ENCODE data around the gene BMS1. TPM values are rescaled to one million over a fixed set of nuclear protein-coding genes. Genes with fewer than 3 reads are reported as not detected.

Gene BMS1
- total RNA-seq, 4 donors from 2014 or later = 11.6 to 14.9 (median 14.2) TPM

DNA sequence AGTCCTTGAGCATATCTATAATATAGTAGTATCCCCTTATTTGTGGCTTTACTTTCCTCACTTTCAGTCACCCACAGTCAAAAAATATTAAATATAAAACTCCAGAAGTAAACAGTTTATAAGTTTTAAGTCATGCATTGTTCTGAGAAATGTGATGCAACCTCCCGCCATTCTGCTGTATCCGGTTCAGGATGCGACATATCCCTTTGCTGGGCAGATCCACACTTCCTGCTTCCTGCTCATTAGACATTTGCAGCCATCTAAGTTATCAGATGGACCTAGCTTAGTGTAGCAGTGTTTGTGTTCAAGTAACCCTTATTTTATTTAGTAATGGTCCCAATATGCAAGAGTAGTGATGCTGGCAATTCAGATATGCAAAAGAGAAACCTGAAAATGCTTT is 38.9 kb upstream of the BMS1 start:
- H3K4me3 ChIP-seq = no peak overlapping the region
- 84 to 96% methylated on average over 3 of the region's 3 CpGs for whole genome bisulfite sequencing, 2 donors
- H3K36me3 ChIP-seq = no peaks in the 10 kb centered on the region
- no peak overlapping the region for H3K27ac ChIP-seq
- no peak for DNase-seq (ENCODE audit: low spot score in 2 of 2)
- peaks cover 0 to 8% of the 10 kb centered on the region in 2 donors for H3K27me3 ChIP-seq
- peaks cover 0 to 22% (median 0%) of the 10 kb centered on the region in 4 donors for H3K9me3 ChIP-seq
- no peak for TF ChIP-seq POLR2A (IDR thresholded peaks at IDR 0.05)
- no peak for TF ChIP-seq EP300 (IDR thresholded peaks at IDR 0.05)
- TF ChIP-seq, protein P1, sequence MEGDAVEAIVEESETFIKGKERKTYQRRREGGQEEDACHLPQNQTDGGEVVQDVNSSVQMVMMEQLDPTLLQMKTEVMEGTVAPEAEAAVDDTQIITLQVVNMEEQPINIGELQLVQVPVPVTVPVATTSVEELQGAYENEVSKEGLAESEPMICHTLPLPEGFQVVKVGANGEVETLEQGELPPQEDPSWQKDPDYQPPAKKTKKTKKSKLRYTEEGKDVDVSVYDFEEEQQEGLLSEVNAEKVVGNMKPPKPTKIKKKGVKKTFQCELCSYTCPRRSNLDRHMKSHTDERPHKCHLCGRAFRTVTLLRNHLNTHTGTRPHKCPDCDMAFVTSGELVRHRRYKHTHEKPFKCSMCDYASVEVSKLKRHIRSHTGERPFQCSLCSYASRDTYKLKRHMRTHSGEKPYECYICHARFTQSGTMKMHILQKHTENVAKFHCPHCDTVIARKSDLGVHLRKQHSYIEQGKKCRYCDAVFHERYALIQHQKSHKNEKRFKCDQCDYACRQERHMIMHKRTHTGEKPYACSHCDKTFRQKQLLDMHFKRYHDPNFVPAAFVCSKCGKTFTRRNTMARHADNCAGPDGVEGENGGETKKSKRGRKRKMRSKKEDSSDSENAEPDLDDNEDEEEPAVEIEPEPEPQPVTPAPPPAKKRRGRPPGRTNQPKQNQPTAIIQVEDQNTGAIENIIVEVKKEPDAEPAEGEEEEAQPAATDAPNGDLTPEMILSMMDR (IDR thresholded peaks at IDR 0.05) = no peak
- no peaks in the 10 kb centered on the region for H3K4me1 ChIP-seq

DNA sequence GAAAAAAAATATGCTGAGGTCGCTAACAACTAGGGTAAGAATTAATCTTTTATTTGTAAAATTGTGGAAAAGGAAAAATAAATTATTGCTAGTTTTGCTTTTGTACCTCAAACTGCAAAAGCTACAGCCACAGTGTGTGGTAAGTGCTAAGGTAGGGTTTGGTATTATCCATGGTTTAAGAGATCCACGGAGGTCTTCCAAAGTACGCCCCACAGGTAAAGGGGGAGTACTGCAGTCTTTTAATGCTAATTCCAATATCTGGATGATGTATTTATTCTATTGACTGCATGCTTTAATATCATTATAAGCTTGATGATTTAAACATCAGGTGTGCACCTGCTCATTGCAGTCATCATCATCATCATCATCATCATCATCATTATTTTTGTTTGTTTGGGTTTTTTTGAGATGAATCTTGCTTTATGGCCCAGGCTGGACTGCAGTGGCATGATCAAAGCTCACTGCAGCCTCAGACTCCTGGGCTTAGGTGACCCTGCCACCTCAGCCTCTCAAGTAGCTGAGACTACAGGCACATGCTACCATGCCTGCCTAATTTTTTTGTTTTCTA is 38.4 kb upstream of the BMS1 start:
- peaks cover 0 to 12% of the 10 kb centered on the region in 2 donors for H3K27me3 ChIP-seq

DNA sequence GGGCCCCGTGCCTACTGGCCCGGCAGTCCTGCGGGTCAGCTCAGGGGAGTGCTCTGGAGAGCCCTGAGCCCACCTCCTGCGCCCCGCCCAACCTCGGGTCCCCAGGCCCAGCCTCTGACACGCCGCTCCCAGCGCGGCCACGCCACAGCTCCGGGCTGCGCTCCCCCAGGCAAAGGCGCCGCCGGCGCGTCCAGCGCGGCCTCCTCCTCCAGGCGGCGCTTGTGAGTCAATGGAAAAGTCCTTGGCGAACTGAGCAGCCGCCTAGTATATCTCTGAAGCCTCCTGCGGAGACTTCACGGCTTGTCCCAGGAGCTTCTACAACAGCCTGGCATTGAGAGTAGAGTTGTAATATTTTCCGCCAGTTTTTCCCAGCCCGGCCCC is 29.5 kb upstream of the BMS1 start:
- Histone ChIP-seq H3K4me3 (peak overlapping the region; percentile 40 to 59 (median 51)), H3K27me3 (peaks cover 0 to 71% of the 10 kb centered on the region in 2 donors), H3K4me1 (peaks cover 0 to 32% (median 16%) of the 10 kb centered on the region in 4 donors), H3K27ac (no peak overlapping the region), H3K9me3 (no peaks in the 10 kb centered on the region), H3K36me3 (no peaks in the 10 kb centered on the region)
- 0 to 1% methylated on average over 14 to 27 of the region's 28 CpGs for WGBS, 2 donors
- peak; percentile 49 to 84 for DNase-seq (ENCODE audit: low spot score in 2 of 2)
- TF ChIP-seq POLR2A (IDR thresholded peaks at IDR 0.05) (no peak), EP300 (IDR thresholded peaks at IDR 0.05) (no peak)
- TF ChIP-seq, protein P1 (IDR thresholded peaks at IDR 0.05) = peak; percentile 70 to 85 (median 81)

More for the DNA sequence above, 38.4 kb upstream of the BMS1 start:
- Histone ChIP-seq H3K9me3 (peaks cover 0 to 22% (median 0%) of the 10 kb centered on the region in 4 donors), H3K36me3 (no peaks in the 10 kb centered on the region), H3K27ac (no peak overlapping the region), H3K4me1 (no peaks in the 10 kb centered on the region), H3K4me3 (no peak overlapping the region)
- DNase-seq (ENCODE audit: low spot score in 2 of 2) = no peak
- TF ChIP-seq, protein P1 (IDR thresholded peaks at IDR 0.05) = no peak
- TF ChIP-seq EP300 (IDR thresholded peaks at IDR 0.05) (no peak), POLR2A (IDR thresholded peaks at IDR 0.05) (no peak)
- WGBS, 2 donors = 62 to 67% methylated on average over 3 of the region's 3 CpGs

DNA sequence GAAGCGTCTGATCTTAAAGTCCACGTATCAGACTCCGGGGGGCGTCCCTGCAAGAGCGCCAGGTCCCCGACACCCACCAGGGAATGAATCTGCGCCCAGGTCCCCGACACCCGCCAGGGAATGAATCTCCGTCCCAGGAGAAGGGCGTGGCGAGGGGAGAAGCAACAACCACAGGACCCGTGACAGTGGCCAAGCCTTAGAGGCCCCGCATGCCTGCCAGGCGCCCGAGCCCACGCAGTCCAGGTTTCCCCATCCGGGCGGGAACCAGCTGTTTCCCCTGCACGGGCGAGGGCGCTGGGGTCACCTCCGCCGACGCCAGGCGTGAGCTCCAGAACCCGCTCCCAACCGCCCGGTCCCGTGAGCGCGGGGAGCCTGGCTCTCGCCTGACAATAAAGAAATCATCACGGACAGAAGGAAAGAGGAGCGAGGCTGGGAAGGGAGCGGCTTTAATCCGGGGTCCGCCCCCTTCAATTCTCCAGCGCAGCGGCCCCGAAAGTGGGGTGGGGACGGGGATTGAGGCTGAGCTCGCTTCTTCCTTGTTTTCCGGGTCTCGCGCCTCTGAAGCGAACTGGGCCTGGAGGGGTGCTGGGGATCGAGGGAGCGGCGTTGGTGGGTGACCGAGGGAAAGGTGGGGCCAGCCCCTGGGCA is 29.0 kb upstream of the BMS1 start:
- peak overlapping the region in 1 of 4 donors; percentile 50 for H3K27ac ChIP-seq
- 1% methylated on average over 36 to 48 of the region's 51 CpGs for WGBS, 2 donors

More for the DNA sequence above, 29.0 kb upstream of the BMS1 start:
- no peak for DNase-seq (ENCODE audit: low spot score in 2 of 2)
- no peaks in the 10 kb centered on the region for H3K9me3 ChIP-seq
- H3K4me1 ChIP-seq = peaks cover 0 to 32% (median 16%) of the 10 kb centered on the region in 4 donors
- TF ChIP-seq, protein P1 (IDR thresholded peaks at IDR 0.05) = no peak
- TF ChIP-seq EP300 (IDR thresholded peaks at IDR 0.05) (no peak), POLR2A (IDR thresholded peaks at IDR 0.05) (no peak)
- H3K4me3 ChIP-seq = peak overlapping the region; percentile 40 to 59 (median 51)
- no peaks in the 10 kb centered on the region for H3K36me3 ChIP-seq
- peaks cover 0 to 66% of the 10 kb centered on the region in 2 donors for H3K27me3 ChIP-seq
